K562 (cell line): ENCODE measurements around the gene GLB1L. TPM values are rescaled to one million over a fixed set of nuclear protein-coding genes. Genes with fewer than 3 reads are reported as not detected.

Source experiments
- ATF2 ChIP-seq: sonication (generic); formaldehyde crosslinking; IDR thresholded peaks from 2 replicates; pipeline ENCODE4 v1.8.1; 2022; ENCODE audit warnings: missing genetic modification reagents
- CBFA2T2 ChIP-seq: fragments of 450-650 bp; conservative IDR thresholded peaks from 2 replicates; pipeline ENCODE4 v1.6.1; 2017; ENCODE audit warnings: mild to moderate bottlenecking
- CBX3 ChIP-seq, 2 experiments: IDR thresholded peaks; 1 replicate in 1 of 2; 2 replicates in 1 of 2; pipeline ENCODE4 v1.6.1; 2012; ENCODE audit warnings: inconsistent platforms in 2 of 2, low read length in 2 of 2, borderline replicate concordance in 1 of 2, control low read depth in 1 of 2
- HIVEP1 ChIP-seq: fragments of 250-450 bp; sonication (Bioruptor Pico); IDR thresholded peaks from 2 replicates; pipeline ENCODE4 v1.4.0; 2020; ENCODE audit warnings: mild to moderate bottlenecking
- HNRNPL ChIP-seq: fragments of 200-400 bp; formaldehyde crosslinking; IDR thresholded peaks from 2 replicates; pipeline ENCODE4 v1.6.1; 2017; ENCODE audit warnings: low read depth, mild to moderate bottlenecking, low read length
- KLF16 ChIP-seq: IDR thresholded peaks from 2 replicates; pipeline ENCODE4 v1.6.1; 2016; ENCODE audit warnings: antibody characterized with exemption
- MYC ChIP-seq, 2 experiments: fragments of 250-450 bp in 1 of 2; sonication (Bioruptor Pico) in 1 of 2; IDR thresholded peaks; 2 replicates each; pipeline versions ENCODE4 v1.5.1 to v1.6.1; 2012 to 2021; ENCODE audit warnings: low read depth in 2 of 2, borderline replicate concordance in 1 of 2, improper control_type of control experiment in 1 of 2, low read length in 1 of 2, mild to moderate bottlenecking in 1 of 2, moderate library complexity in 1 of 2
- POLR2A ChIP-seq: fragments of 450-650 bp; conservative IDR thresholded peaks from 2 replicates; pipeline ENCODE4 v1.6.1; 2016
- RUNX1 ChIP-seq: sonication (generic); IDR thresholded peaks from 2 replicates; pipeline ENCODE4 v1.6.1; 2016; ENCODE audit warnings: antibody characterized with exemption, low read depth
- TAF15 ChIP-seq: fragments of 200-400 bp; formaldehyde crosslinking; IDR thresholded peaks from 2 replicates; pipeline ENCODE4 v1.6.1; 2017; ENCODE audit warnings: mild to moderate bottlenecking, low read depth, low read length, moderate library complexity
- ZNF3 ChIP-seq: fragments of 250-450 bp; sonication (Bioruptor Pico); IDR thresholded peaks from 2 replicates; pipeline ENCODE4 v1.5.0; 2021; ENCODE audit warnings: mild to moderate bottlenecking, moderate library complexity
- ZNF318 ChIP-seq, 2 experiments: fragments of 450-650 bp; IDR thresholded peaks; 2 replicates each; pipeline ENCODE4 v1.6.1; 2016; ENCODE audit warnings: mild to moderate bottlenecking in 2 of 2, borderline replicate concordance in 1 of 2, low read depth in 1 of 2, moderate library complexity in 1 of 2
- ZNF668 ChIP-seq: fragments of 250-450 bp; sonication (Bioruptor Pico); IDR thresholded peaks from 2 replicates; pipeline ENCODE4 v1.8.0; 2022; ENCODE audit warnings: mild to moderate bottlenecking, inconsistent platforms
- polyA plus RNA-seq, 8 experiments: library from polyadenylated mRNA; depleted of rRNA in 4 of 8; stranded (reverse) in 5 of 8; unstranded in 3 of 8; fragments of >200 nt; fragmentation: Nextera tagmentation in 2 of 8; fragmentation: Illumina TruSeq in 1 of 8; extraction: Ambion mirVana in 2 of 8; extraction: Trizol in 1 of 8; gene quantifications; 2 replicates each; pipeline versions ENCODE4 v1.2.1 to v1.2.3, GENCODE V29; 2011 to 2014; ENCODE audit warnings: inconsistent platforms in 1 of 8, missing spikeins in 1 of 8
- total RNA-seq, 7 experiments: library from RNA; depleted of rRNA in 6 of 7; stranded (reverse); fragments of >200 nt in 6 of 7; fragmentation: Illumina TruSeq in 2 of 7; extraction: Trizol in 2 of 7; gene quantifications; 2 replicates each; pipeline versions ENCODE4 v1.2.1 to v1.2.3, GENCODE V29; 2011 to 2021; ENCODE audit warnings: low replicate concordance in 1 of 7
- TF ChIP-seq, protein P1 (sequence below): sonication (generic); formaldehyde crosslinking; IDR thresholded peaks from 2 replicates; pipeline ENCODE4 v1.8.0; 2022; ENCODE audit warnings: mild to moderate bottlenecking, missing genetic modification reagents, borderline replicate concordance

GLB1L gene
- total and polyA plus RNA-seq, 9 of the 15 experiments (the other 6 are each of a cell fraction or from before 2014, with no cell fraction given) = 0.42 to 2.9 (median 2.5) TPM

DNA sequence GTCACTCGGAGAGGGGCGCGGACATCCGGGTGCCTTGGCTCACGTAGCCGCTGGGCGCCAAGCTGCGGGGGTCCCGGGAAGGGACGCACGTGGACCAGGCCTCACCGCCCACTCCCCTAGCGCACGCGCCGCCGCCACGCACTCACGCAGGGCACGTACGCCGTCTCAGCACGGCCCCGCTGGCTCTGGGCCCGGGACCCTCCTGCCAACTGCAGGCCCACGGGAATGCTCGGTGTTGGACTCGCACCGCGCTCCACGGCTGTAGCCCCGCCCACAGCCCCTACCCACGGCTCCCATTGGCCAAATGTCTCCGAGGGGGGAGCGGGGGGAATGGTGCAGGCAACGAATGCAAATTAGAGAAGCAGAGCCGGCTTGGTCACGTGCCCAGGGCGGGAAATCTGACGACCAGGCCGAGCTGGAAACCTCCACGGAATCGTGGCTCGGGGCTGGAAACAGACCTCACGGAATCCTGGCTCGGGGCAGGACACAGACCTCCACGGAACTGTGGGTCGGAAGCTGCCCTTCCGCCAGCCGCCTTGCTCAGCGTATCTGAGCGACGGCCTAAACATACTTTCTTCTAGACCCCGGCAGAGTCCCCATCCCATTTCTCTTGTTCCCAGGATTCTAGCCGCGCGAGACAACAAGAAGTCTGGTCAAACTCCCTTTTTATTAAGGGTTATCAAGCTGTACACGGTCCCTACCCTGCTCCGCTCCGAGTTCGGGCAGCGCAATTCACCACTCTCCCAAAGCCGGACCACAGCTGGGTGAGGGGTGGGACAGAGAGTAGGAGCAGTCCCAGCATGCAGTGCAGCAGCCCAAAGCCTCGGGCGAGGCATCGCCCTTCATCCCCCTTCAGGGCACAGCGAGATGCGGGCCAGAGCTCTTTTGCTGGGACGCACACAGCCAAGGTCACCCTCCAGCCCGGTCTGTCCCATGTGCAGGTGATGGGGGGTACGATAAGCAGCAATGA, 26.2 kb downstream of the GLB1L start, which contains the start of gene ABCB6 (continued):
- TF ChIP-seq HNRNPL (peak; percentile 48; the same call in 1 of the 2 replicates), ZNF668 (CRISPR knock-in tag) (no peak), CBFA2T2 (peak; percentile 76), ZNF318 (IDR thresholded peaks at IDR 0.05; ENCODE audit: borderline replicate concordance in 1 of 2, low read depth in 1 of 2) (no peak), KLF16 (no peak), HIVEP1 (no peak), POLR2A (peak; percentile 84), TAF15 (no peak), CBX3 (IDR thresholded peaks at IDR 0.05; ENCODE audit: borderline replicate concordance in 1 of 2, low read length in 2 of 2) (0 out of 3 replicates have a peak, but pooled peaks of 1 of the 2 experiments have one; percentile 70), ZNF3 (CRISPR knock-in tag) (no peak), RUNX1 (0 out of 2 replicates have a peak, but pooled peaks have one; percentile 21), ATF2 (CRISPR knock-in tag) (no peak), MYC (IDR thresholded peaks at IDR 0.05; ENCODE audit: low read depth, low read length) (peak; percentile 60; the same call in 1 of the 2 replicates), MYC (CRISPR knock-in tag; IDR thresholded peaks at IDR 0.05; ENCODE audit: borderline replicate concordance, low read depth) (peak; percentile 75; the same call in 1 of the 2 replicates)
- TF ChIP-seq, protein P1, sequence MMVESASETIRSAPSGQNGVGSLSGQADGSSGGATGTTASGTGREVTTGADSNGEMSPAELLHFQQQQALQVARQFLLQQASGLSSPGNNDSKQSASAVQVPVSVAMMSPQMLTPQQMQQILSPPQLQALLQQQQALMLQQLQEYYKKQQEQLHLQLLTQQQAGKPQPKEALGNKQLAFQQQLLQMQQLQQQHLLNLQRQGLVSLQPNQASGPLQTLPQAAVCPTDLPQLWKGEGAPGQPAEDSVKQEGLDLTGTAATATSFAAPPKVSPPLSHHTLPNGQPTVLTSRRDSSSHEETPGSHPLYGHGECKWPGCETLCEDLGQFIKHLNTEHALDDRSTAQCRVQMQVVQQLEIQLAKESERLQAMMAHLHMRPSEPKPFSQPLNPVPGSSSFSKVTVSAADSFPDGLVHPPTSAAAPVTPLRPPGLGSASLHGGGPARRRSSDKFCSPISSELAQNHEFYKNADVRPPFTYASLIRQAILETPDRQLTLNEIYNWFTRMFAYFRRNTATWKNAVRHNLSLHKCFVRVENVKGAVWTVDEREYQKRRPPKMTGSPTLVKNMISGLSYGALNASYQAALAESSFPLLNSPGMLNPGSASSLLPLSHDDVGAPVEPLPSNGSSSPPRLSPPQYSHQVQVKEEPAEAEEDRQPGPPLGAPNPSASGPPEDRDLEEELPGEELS = 0 out of 2 replicates have a peak, but pooled peaks have one; percentile 37
